HG03108 (cell line): ENCODE measurements around the gene COL1A1.
A peak's percentile ranks its signal among the peaks of the same experiment; 100 is the strongest.

Experiments used
- ATAC-seq: cut with Tn5 transposase; IDR thresholded peaks from one replicate; pipeline ENCODE4 v1.9.1; 2021; ENCODE audit warnings: moderate library complexity; ENCODE audit not compliant: unreplicated experiment

The COL1A1 gene

DNA sequence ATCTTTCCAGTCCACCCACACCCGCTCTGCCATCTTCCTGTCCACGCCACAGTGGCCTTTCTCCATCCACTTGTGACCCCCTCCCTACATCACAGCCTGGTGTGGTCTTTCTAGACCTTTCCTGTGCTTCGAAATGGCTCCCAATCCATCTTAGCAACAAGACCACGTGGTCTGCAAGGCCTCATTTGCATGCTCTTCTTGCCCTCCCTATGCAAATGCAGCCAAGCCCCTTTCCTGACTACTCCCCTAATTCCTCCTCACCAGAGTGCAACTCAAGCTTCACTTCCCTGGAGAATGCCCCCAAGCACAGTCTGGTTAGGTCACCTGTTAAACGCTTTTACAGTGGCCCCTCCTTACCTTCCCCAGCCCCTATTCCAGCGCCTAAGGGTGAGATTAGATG is 57.1 kb downstream of the COL1A1 start:
- ATAC-seq, result no peak

- ATAC-seq, result no peak
Observed at GRCh38 chr17:50143461-50144176, 57.8 kb downstream of the COL1A1 start.

- ATAC-seq, result no peak
Observed at GRCh38 chr17:50141745-50142110, 59.7 kb downstream of the COL1A1 start.

DNA sequence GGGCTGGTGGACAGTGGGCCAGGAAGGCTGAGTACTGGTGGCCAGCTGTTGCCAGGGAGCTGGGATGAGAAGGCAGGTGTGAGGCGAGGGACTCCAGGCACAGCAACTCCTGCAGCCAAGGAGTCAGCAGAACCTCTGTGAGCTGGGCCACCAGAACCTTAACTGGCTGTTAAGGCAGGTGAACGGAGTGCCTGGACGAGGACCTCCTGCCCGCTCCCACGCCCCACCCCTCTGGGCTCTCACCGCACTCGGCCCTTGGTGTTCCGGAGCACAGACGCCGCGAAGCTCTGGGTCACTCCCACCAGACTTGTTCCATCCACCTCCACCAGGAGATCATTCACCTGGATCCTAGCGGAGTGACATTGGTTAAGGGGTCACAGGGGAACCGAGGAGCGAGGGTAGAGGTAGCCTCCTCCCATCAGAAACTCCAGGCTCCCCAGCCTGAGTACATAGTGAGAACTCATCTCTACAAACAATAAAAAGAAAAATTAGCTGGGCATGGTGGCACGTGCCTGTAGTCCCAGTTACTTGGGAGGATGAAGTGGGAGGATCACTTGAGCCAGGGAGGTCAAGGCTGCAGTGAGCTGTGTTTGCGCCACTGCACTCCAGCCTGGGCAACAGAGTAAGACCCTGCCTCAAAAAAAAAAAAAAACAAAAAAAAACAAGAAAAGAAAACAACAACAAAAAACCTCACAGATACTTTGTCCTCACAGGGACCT is 60.2 kb downstream of the COL1A1 start:
- ATAC-seq, result no peak

- ATAC-seq, result peak; percentile 43
Observed at GRCh38 chr17:50139950-50140885, 61.2 kb downstream of the COL1A1 start.

GRCh38 chr17:50139185-50139783 is 62.1 kb downstream of the COL1A1 start:
- ATAC-seq, result no peak

GRCh38 chr17:50137042-50137441 is 64.4 kb downstream of the COL1A1 start:
- ATAC-seq, result no peak

- ATAC-seq, result no peak
Observed at GRCh38 chr17:50136096-50136687, 65.2 kb downstream of the COL1A1 start.

DNA sequence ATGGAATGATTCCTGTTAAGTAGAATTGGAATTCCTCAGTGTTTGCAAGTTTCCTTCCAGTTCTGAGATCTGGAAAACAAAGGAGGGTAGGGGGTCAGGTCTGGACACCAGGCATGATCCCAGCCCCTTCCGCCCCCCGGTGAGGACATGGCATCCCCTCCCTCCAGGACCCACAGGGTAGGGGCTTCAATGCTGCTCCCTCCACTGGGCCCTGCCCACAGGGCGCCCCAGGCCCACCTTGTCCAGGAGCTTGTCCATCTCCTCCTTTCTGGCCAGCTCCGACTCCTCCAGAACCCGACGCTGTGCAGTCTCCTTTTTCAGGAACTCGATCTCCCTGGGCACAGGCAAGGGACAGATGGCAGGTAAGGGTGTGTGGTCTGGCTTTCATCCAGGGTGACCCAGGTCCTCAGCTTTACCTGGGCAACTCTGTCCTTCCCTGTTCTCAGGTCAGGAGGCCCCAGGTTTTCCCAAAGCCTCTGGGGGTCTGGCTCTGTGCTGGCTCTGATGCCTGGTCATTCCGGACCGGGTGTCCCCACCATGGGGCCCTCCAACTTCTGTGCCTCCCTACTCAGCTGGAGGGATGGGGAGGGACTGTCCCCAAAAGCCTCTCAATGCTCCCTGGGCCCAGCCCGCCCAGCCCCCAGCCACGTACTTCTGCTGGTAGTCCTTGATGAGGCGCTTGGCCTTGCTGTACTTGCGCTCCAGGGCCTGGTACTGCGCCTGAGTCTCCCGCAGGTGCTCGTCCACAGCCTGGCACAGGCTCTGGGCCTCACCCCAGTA is 65.9 kb downstream of the COL1A1 start:
- no peak for ATAC-seq

- no peak for ATAC-seq
Observed at GRCh38 chr17:50134206-50135110, 67.0 kb downstream of the COL1A1 start.

- ATAC-seq, result no peak
Observed at GRCh38 chr17:50133769-50134099, 67.7 kb downstream of the COL1A1 start.
